ENCODE results near the gene FOS. TPM values are rescaled to one million over a fixed set of nuclear protein-coding genes. Genes with fewer than 3 reads are reported as not detected.

FOS gene
- total and polyA plus RNA-seq, 2 of the 4 experiments (the other 2 are of a cell fraction): 53.6 to 171 TPM

GRCh38 chr14:75249958-75250336 is 28.7 kb upstream of the FOS start:
- ATAC-seq (ENCODE audit: low read depth): no peak

More at GRCh38 chr14:75249958-75250336, 28.7 kb upstream of the FOS start:
- Histone ChIP-seq H2AK9ac (replicated peaks; ENCODE audit: low read depth, low read length, poor library complexity) (no peak overlapping the region), H4K5ac (ENCODE audit: low read depth, low read length) (no peak overlapping the region), H3K4ac (ENCODE audit: low read depth, low read length) (no peak overlapping the region), H3K36me3 (ENCODE audit: control insufficient read depth, insufficient read depth, low read length) (no peaks in the 10 kb centered on the region), H4K91ac (ENCODE audit: insufficient read depth, low read depth, low read length) (no peak overlapping the region), H3K79me1 (ENCODE audit: low read depth in 1 of 2, low read length in 2 of 2) (no peaks in the 10 kb centered on the region), H4K8ac (ENCODE audit: low read depth in 2 of 2, low read length in 2 of 2) (no peak overlapping the region), H2AFZ (replicated peaks; ENCODE audit: low read length, poor library complexity) (no peak overlapping the region), H2BK20ac (ENCODE audit: low read depth, low read length) (no peak overlapping the region), H3K18ac (ENCODE audit: low read depth, low read length) (no peak overlapping the region), H2BK120ac (ENCODE audit: low read depth, low read length) (no peak overlapping the region), H3K27ac (ENCODE audit: insufficient read depth, low read length) (no peak overlapping the region), H3K4me3 (ENCODE audit: insufficient read depth, low read depth, low read length) (no peak overlapping the region), H2BK15ac (ENCODE audit: low read depth, low read length) (no peak overlapping the region), H3K4me2 (ENCODE audit: low read depth, low read length) (no peak overlapping the region), H3K9me3 (ENCODE audit: control insufficient read depth, insufficient read depth, low read length) (no peaks in the 10 kb centered on the region), H3K23ac (ENCODE audit: low read depth, low read length) (no peak overlapping the region), H4K20me1 (ENCODE audit: insufficient read depth, low read length) (no peaks in the 10 kb centered on the region), H3K56ac (ENCODE audit: extremely low read depth, insufficient read depth, low read length) (no peak overlapping the region), H2AK5ac (ENCODE audit: low read depth, low read length) (no peak overlapping the region), H3K9me1 (ENCODE audit: insufficient read depth, low read length) (no peaks in the 10 kb centered on the region), H3K9ac (ENCODE audit: low read depth, low read length) (no peak overlapping the region), H3K4me1 (ENCODE audit: control insufficient read depth, insufficient read depth, low read length) (no peaks in the 10 kb centered on the region), H3K14ac (replicated peaks; ENCODE audit: low read depth, low read length) (no peak overlapping the region), H2BK5ac (ENCODE audit: low read depth, low read length, poor library complexity, severe bottlenecking) (no peak overlapping the region), H3K27me3 (ENCODE audit: control insufficient read depth, insufficient read depth, low read length) (peaks cover 10% of the 10 kb centered on the region; the same call in 1 of the 2 replicates)
- no peak for DNase-seq
- in situ Hi-C loops (cut with MboI; ENCODE audit: low sequenced_read_pairs) (no loop called here), intact Hi-C loops (cut with micrococcal nuclease) (no loop called here), dilution Hi-C loops (cut with HindIII; ENCODE audit: low sequenced_read_pairs, unreplicated experiment) (no loop called here)
- BruUV-seq (replicated peaks): no TSS peak
- no CpG with 5 or more reads among the region's 2 CpGs for WGBS, 2 experiments (ENCODE audit: extremely low coverage in 2 of 2, insufficient read length in 1 of 2)
- CTCF ChIA-PET: no interaction called here
- TF ChIP-seq, protein P1, sequence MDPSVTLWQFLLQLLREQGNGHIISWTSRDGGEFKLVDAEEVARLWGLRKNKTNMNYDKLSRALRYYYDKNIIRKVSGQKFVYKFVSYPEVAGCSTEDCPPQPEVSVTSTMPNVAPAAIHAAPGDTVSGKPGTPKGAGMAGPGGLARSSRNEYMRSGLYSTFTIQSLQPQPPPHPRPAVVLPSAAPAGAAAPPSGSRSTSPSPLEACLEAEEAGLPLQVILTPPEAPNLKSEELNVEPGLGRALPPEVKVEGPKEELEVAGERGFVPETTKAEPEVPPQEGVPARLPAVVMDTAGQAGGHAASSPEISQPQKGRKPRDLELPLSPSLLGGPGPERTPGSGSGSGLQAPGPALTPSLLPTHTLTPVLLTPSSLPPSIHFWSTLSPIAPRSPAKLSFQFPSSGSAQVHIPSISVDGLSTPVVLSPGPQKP (IDR thresholded peaks at IDR 0.05; ENCODE audit: borderline replicate concordance, low read depth, low read length): no peak
- peak; percentile 15; the same call in 1 of the 2 replicates for TF ChIP-seq CEBPB (IDR thresholded peaks at IDR 0.05; ENCODE audit: low read depth, low read length)
- POLR2A ChIA-PET (ENCODE audit: unreplicated experiment): no interaction called here

All from IMR-90 (cell line).